ENCODE results near the gene THADA.
"Not testable (repeated sequence)": the region's sequence is repeated elsewhere in the genome, so short reads cannot be mapped to it uniquely, and the experiment has no call there.

Gene THADA

DNA sequence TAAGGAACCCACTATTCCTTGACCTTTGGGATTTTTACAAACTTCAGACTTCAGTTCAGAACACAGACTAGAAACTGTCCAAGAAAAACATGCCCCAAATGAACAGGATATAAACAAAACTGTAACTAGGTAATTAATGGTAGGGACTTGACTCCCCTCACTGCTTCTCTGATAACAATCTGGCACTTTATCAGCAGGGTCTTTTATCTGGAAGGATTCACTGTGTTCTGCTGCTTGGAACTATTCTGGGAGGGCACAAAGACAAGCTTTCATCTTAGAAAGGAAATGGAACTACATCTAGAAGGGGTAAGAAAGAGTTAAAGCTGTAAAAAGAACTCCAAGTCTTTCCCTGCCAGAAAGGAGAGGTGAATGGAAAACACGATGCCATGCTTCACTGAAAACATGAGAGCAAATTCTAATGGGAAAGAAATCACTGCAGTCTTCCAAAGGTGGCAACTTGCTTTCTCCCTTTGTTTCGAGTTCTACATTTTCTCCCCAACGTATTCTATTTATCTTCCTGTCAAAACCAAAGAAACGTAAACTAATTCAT lies 181.2 kb downstream of the THADA start:
- no peak for DNase-seq (ENCODE audit: low read depth in 2 of 2)

DNA sequence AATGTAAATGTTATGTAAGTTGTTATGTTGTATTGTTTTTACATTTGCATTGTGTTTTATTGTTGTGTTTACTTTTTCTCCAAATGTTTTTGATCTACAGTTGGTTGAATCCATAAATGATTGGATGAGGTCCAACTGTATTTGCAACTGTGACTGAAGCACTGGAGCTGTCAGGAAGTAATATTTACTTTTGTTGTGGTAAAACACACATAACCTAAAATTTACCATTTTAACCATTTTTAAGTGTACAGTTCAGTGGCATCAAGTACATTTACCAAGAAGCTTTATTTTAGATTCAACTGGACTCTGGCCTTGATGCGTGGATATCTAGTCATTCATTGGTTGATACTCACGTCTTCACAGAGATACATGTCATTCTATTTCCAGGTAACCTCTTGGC lies 181.8 kb downstream of the THADA start:
- DNase-seq (ENCODE audit: low read depth in 2 of 2) = no peak

DNA sequence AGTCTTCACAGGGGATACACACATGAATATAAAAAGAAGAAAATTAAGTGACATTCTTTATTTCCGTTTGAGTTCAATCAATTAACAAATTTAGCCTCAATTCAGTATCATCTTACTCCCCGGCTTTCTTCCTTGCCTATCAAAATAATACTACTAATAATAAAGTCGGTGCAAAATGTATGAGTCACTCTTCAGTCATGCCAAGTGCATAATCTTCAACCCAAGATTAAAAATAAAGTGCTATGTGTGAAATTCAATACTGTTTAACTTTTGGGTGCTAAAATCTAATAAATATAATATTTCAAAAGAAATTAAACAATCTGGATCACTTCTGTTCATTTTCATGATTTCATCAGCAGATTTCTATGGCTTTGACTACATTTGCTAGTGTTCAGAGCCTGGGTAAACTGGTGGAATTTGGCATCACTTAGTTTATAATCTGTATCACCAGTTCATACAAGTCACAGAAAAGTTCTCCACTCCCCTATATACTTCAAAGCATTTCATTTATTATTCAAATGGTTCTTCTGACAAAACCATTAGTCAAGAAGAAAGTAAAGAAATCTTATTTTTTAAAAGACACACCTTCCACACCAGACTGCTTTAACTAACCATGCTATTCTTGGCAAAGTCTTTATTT lies 183.6 kb downstream of the THADA start:
- no peak for DNase-seq (ENCODE audit: low read depth in 2 of 2)

DNA sequence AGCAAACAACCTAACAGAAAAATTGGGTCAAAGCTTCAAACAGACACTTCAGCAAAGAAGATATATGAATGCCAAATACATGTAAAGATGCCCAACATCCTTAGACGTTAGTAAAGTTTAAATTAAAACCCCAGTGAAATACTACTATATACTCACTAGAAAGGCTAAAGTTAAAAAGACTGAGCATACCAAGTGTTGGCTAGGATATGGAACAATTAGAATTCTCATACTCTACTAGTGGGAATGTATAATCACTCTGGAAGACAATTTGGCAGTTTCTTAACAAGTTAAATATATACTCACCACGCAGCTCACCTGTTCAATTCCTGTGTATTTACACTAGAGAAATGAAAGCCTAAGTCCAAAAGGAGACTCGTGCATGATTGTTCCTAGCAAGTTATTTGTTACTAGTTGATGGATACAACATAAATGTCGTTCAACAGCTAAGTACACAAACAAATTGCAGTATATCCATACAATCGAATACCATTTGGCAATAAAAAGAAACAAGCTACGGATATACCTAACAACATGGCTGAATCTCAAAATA lies 185.7 kb downstream of the THADA start:
- no peak for DNase-seq (ENCODE audit: low read depth in 2 of 2)

DNA sequence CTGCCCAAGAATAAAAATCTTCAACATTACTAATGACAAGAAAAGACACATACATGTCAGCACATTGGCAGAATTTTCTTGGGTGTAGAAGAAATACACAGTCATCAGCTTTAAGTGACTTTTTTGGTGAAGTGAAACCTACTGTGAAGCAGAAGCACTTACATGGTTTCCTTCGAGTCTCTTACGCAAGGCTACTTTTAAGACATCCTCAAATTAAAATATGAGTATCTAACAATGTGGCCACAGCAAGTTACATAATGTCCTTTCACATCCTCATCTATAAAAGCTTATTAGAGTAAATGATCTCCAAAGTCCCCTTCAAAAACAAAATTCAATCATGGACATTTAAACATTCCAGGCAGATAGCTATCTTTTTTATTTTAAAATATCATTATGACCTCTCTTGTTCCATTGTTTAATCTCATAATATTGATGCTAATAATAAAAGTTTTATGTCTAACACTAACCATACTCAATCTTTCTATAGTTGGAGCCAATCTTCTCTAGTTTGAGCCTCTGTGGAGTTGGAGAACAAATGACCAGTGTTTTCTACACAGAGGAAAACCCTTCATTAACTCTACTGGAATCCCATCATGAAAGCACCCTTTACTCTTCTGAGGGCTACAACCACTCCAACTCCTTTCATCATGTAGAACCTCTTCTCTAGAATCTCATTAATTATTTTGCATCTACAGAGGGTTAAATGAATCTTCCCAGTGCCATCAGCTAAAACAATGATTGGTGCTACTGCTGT lies 187.3 kb downstream of the THADA start:
- DNase-seq (ENCODE audit: low read depth in 2 of 2) = no peak

DNA sequence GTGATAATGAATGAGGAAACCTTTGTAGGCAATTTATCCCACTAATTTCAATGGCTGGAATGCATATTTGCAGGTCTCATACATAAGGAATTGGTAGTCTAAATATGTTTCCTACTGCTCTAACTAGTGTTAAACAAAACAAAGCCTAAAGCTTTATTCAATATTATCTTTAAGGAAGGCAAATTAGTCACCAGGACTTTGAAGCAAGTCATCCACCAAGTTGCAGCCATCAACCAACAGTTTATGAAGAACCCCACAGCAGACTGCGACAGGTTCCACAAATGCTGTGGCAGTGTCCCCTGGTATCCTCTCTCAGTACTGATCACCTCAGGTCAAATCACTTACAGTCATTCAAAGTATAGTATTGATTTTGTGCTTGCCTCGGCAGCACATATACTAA lies 187.9 kb downstream of the THADA start:
- DNase-seq (ENCODE audit: low read depth in 2 of 2) = no peak

DNA sequence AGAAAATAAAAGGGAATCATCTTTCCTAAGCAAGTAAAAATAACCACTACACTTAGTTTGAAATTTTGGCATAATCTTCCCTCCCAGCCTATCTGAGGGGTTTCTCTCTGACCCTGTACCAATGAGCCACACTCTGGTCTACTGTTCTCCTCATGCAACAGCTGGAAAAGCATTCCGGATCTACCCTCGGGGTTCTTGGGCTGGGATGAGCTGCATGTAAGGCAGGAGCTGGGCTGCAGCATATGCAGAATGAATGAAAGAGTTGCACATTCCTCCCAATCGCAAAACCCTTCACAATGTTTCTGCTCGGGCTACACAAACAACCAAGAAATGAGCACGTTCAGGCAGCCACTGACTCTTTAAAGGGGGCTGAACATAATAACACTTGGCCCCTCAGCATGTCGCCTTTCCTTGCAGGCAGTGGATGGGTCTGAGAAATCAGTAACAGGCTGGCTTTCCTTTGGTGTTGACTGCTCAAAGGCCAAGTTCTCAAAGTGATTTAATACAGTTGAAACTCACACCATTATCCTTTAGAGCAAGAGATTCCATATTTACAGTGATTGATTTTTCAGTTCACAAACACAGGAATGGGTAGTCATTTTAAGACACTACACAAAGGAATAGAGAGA lies 189.1 kb downstream of the THADA start:
- no peak for DNase-seq (ENCODE audit: low read depth in 2 of 2)

DNA sequence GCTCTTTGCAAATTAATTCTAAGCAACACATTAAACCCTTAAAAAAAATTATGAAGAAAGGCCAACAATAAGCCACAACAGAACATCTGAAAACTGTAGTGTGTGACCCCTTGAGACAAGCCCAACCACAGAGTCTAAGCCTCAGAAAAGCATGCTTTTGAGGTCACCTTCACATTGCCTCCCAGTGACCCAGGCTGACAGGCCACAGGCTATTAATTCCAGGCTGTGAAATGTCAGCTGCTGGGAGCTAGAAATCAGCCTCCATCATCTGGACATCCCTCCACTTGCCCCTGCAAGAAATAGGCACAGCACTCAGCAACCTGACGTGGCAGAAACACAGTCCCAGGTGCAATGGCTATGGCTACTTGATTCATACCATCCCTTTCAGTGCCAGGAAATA lies 190.0 kb downstream of the THADA start:
- no peak for DNase-seq (ENCODE audit: low read depth in 2 of 2)

DNA sequence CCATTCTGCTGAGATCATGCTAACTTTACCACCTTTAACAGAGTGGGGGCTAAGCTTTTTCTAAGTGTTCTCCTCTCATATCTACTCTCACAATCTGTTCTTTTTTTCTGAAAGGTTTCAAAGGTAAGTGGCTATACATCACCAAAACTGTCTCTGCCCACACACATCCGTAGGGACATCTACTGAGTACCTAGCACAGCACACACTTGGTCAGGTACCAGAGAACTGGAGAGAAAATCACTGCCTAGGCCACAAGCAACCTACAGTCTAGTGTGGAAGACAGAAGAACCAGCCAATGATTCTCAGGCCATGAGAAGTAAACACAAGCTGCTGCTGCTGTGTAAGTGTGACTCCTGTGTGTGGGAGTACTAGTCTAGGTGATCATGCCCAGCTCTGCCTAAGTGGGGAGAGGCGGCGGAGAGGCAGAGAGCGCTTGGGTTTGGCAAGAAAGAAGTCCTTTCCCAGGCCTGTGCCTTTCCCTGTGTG lies 193.3 kb downstream of the THADA start:
- DNase-seq (ENCODE audit: low read depth in 2 of 2) = no peak

DNA sequence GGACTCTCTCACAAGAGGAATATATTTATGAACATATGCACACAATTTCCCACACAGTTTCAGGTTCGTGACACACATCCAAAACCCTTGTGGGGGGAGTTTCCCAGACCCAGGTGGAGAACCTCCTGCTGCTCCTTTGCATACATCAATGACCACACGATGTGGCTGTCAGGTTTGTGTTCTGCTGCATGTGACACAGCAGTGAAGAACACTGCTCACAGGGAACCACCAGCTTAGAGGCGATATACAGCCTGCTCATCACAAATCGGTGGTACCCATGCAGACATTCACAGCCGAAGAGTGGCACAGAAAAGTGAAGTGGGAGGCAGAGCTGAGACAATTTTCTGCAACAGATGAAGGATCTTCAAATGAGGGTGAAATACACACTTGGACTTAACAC lies 193.8 kb downstream of the THADA start:
- DNase-seq (ENCODE audit: low read depth in 2 of 2) = no peak

DNA sequence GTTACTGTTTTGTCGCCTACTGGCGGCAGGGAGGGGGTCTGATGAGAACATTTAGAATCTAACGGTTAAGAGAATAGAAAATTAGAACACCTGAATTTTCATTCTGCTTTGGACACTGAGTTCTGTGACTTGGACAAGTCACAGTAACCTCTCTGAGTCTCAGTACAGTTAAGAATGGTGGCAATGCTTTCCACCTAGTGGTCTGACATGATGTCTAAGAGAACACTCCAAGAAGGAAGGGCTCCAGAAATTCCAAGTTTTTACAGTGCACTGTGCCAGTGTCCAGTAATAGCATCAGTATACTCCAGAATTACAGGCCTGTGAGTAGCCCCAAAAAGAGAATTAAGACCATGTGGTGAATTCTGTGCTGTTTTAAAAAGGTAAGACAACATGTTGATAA lies 195.3 kb downstream of the THADA start:
- no peak for DNase-seq (ENCODE audit: low read depth in 2 of 2)

DNA sequence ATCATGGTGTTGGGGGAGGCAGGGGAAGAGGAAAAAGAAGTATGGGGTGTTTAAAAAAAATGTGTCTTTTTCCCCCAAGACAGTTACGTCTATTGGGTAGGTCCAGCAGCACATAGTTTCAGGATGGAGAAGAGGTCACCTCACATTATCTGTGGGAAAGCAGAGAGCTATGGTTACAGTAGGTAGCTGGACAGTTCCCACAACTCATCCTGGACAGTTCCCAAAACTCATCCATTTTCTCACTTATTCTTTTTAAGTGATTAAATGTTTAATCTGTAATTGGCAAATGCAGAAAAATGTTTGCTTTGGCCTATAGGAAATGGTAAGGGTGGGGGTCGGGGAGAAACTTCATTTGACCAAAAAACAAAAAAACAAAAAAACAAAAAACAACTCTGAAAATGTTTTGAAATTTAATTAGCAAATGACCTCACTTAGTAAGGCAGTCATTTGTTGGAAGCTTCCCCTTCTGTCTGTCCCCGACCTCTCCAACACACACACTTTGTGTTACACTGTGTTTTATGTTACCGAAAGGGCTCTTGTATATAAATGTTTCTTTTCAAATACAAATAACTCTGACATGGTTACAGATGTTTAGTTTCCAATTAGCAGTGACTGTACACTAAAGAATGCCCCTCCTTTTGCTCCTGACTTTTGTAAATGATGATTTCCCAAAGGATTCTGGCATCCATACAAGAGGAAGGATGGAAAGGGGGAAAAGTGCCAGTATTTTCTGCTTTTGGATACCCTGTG lies 196.1 kb downstream of the THADA start:
- DNase-seq (ENCODE audit: low read depth in 2 of 2) = no peak

DNA sequence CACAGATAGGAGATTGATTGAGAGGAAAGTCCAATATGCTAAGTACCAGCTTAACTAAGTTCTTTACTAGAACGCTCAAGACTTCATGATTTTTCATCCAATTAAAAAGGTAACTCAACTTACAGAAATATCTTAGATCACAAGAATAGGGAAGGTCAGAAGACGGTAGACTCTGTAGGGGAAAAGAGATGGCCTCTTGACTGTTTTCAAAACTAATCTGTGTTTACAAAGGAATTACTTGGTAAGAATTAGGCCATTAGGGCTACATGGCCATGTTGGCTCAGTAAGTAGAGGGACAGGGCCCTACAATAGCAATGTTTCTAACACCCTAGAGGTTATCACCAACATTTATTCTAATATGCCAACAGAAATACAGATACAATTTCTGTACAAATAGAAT lies 196.7 kb downstream of the THADA start:
- no peak for DNase-seq (ENCODE audit: low read depth in 2 of 2)

DNA sequence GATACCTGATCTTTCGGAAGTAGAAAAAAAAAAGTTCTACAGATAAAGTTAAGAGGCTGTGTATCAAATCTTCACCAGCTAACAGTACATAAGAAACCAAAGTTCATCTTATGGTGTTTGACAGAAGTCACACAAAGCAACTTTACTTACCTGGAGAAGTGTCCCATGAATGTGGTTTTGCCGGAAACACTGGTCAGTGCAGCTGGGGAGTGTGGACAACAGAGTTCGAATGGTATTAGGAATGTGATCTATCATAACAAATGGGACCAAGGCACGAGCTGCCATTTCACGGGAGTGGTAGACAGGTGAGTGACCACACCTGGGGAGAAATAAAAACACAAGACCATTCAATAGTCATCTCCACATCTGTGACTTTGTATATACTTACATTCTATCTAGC lies 198.0 kb downstream of the THADA start:
- DNase-seq (ENCODE audit: low read depth in 2 of 2) = no peak

DNA sequence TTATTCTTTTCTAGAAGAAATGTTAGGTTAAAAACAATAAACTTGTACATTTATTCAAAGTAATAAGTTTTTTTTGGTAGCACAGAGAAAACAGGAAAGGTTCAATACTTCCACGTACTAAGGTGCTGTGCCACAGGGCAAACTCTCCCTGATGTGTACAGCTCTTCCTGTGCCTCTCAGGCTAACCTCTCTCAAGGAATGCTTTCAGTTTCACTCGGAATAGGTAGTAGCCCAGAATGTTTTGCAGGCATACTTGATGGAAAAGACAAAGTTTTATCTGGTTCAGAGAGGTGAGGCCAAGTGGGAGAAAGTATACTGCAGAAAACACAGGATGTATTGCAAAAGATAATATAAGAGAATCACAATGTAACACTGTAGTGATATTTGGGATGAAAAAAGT lies 198.4 kb downstream of the THADA start:
- no peak for DNase-seq (ENCODE audit: low read depth in 2 of 2)

DNA sequence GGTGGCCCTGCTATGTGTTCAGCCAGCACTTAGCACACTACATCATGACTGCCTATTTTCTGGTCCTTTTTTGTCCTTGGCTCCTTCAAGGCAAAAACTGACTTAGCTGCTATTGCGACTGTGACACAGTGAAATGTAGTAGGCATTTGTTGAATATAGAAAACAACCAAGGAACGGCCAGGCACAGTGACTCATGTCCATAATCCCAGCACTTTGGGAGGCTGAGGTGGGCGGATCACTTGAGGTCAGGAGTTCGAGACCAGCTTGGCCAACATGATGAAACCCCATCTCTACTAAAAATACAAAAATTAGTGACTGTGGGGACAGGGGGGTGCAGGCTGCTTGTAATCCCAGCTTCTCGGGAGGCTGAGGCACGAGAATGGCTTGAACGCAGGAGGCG lies 199.5 kb downstream of the THADA start:
- not testable (repeated sequence) for DNase-seq (ENCODE audit: low read depth in 2 of 2)

DNA sequence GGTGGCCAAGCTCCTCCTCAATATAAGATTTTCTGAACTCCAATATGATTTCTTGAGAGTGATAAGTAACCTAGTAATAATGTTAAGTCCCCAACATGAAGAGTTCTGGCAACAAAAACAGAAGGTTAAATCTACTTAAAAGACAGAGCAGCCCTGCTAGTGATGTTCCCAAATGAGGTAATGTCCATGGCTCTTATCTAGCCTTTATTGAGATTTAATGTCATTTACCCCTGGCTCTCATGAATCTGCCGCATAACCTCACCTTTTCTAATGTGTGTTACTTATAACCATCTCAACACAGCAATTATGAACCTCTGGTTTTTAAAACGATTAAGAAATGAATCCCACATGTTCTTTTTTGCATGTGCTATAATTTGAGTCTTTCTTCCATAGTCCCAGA lies 201.9 kb downstream of the THADA start:
- no peak for DNase-seq (ENCODE audit: low read depth in 2 of 2)

DNA sequence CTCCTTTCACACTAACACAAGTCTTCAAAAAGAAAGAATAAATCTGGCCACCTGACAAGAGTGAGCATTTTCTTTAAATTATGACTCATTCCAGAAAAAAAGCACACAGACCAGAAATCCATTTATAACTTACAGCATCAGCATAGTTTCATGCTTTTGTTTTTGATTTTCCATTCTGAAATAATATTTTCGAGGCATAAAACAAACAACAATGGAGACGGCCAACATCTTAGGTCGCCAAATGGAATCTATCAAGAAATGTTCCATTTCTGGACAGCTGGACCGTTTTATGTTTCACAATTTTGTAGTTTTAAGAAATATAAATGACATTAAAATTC lies 204.0 kb downstream of the THADA start:
- DNase-seq (ENCODE audit: low read depth in 2 of 2) = no peak

DNA sequence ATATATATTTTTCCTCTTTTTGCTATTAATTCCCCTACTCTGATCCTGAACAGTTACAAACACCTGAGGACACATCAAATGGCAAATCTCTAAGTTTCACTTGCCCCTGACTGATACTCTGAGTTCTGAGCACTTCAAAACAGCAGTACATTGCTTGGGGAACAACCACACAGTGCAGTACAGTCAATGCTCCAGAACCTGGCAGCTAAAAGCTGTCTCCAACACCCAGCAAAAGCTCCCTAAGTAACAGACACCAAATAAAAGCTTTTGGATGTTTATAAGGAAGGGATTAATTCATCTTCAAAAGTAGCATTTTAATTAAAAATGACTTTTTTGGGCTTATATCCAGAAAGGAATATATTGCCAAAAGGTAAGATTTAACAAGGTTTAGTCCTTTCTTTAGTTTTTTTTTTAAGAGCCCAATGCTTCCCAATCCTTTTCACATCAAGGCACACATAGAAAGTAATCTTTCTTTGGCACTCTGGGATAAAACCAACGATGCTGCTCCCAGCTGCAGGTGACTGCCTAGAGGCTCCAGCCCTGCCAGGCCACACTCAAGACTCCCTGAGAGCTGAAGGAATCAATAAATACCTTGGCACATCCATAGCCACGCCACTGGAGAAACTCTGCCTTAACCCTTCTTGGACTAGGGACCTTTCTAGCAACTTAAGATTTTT lies 204.5 kb downstream of the THADA start:
- DNase-seq (ENCODE audit: low read depth in 2 of 2) = no peak

DNA sequence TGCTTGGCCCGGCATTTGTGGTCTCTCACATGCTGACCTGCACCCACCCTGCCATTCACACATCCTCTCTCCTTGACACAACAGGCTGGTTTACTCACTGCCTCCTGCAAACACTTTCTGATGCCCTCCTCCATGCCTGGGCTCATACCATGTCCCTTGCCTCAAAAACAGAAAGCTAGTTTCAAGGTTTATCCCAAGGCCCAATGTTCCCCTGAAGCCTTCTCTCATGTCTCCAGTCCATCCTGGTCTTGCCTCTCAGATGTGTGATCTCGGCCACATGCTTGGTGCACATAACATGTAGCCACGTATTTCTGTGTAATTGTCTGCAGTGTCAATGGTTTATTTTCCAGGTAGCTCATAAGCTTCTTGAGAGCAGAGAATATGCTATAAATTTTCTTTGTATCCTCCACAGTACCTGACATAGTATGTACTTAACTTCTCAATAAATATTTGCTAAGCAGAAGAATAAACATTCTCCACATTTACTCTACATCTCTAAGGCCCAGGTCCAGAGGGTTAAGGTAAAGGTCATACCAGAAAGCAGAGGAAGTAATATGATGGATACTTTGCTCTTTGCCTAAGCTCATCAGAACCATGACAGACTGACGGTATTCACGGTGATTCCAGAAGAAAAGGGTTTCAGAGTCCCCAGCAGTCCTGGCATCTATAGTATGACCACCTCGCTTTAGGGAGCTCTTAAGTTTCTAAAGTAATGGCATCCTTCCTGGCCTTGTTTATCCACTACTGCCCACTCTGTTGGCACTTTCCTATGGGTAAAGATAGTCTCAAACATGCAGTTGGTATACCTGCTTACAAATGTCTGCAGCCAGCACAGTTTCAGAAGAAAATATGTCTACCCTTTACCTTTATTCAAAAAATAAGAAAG lies 206.0 kb downstream of the THADA start:
- no peak for DNase-seq (ENCODE audit: low read depth in 2 of 2)

Data from stimulated activated CD8-positive, alpha-beta memory T cell treated with anti-CD3 and anti-CD28 coated beads, Interleukin-7, amount 100 ng/mL, for 4 hours (primary cell).